Measurements from ENCODE around the gene LRRN2.

The LRRN2 gene

DNA sequence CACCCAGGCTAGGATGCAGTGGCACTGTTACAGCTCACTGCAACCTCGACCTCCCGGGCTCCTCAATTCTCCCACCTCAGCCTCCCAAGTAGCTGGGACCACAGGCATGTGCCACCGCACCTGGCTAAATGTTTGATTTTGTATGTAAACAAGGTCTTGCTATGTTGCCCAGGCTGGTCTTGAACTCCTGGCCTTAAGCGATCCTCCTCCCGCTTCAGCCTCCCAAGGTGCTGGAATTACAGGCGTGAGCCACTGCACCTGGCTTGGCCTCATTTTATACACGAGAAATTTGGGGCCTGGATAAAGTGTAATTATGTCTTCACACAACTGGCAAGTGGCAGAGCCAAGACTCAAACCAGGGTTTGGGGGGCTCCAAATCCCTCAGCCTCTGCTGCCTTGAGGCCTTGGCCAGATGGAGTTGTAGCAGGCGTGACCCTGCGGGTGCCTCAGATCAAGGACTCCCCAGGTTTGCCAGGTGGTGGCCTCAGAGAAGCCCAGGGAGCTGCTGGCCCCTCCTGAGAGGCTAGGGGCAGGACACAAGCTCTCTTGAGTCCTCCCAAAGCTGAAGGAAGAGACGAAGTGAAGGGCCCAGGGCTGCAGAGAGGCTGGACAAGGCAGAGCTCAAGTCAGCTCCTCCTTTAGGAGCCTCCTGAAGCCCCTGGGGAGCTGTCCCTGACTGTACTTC lies 107.6 kb downstream of the LRRN2 start:
- no peak for TF ChIP-seq CTCF (IDR thresholded peaks at IDR 0.05; ENCODE audit: low read depth, low read length)
- no peak for DNase-seq (ENCODE audit: extremely low read depth, low read depth)

DNA sequence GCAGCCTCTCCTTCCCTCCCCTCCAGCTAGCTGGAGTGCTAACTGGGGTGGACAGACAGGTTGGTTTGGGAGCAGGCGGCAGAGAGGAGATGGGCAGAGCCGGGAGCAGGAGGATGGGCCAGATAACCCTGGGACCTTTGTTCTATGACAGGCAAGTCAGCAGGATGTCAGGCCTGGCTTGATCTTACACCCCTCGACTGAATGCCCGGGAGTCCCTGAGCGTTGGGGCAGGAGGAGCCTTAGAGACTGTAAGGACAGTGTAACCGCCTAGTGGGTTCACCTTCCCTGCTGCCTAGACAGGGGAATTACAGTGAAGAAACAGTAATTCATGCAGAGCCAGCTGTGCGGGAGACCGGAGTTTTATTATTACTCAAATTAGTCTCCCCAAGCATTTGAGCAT lies 109.1 kb downstream of the LRRN2 start:
- TF ChIP-seq CTCF (IDR thresholded peaks at IDR 0.05; ENCODE audit: low read depth, low read length): no peak
- DNase-seq (ENCODE audit: extremely low read depth, low read depth): no peak

- no peak for DNase-seq (ENCODE audit: extremely low read depth, low read depth)
- no peak for TF ChIP-seq CTCF (IDR thresholded peaks at IDR 0.05; ENCODE audit: low read depth, low read length)
Observed at GRCh38 chr1:204575221-204576190, 110.0 kb downstream of the LRRN2 start.

- no peak for TF ChIP-seq CTCF (IDR thresholded peaks at IDR 0.05; ENCODE audit: low read depth, low read length)
- DNase-seq (ENCODE audit: extremely low read depth, low read depth): no peak
Observed at GRCh38 chr1:204574865-204575163, 110.7 kb downstream of the LRRN2 start.

- no peak for DNase-seq (ENCODE audit: extremely low read depth, low read depth)
- TF ChIP-seq CTCF (IDR thresholded peaks at IDR 0.05; ENCODE audit: low read depth, low read length): no peak
Observed at GRCh38 chr1:204574016-204574864, 111.3 kb downstream of the LRRN2 start.

DNA sequence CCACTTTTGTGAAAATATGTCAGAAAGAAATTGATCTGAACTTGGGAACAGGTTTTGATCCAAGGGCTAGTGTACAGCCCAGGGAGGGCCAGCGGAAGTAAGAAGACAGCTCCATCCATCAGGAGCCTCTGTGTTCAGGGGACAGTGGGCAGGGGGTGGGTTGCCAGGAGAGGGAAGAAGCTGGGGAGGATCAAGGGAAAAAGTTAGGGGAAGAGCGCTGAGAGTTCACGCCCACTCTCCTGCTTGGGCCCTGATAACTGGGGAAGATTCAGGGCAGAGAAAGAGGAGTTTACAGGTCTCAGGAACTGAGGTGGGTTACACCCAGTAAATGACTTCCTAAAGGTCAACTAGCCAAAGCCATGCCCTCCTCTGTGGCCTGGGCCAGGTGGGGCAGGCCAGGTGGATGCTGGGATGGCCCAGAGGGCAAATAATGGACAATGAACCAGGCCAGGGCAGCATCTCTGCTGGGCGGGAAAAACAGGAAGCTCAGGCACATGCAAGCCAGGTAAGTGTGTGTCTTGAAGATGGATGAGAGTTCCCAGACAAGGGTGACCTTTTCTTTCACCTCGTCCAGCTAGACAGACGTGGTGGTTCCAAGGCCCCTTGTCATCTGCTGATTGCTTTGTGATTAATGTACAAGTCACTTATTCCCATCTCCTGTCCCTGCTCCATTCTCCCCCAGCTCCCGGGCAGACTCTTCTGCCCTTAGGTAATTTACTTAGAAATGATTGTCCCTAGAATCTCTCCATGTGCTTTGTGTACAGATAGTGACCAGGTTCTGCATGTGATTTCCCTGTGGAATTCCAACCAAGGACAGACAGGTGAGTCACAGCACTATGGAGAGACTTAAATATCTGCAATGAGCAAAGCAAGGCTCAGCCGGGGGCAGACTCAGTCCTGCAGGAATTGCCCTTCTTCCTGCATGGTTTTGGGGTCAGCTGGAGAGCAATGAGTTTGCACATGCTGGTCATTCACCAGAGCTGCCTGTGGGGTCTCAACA lies 112.3 kb downstream of the LRRN2 start:
- no peak for DNase-seq (ENCODE audit: extremely low read depth, low read depth)
- TF ChIP-seq CTCF (IDR thresholded peaks at IDR 0.05; ENCODE audit: low read depth, low read length): no peak

Data from AG09319 (cell line).